ENCODE data around the gene DDX31. TPM values are rescaled to one million over a fixed set of nuclear protein-coding genes. Genes with fewer than 3 reads are reported as not detected.
"Not testable (repeated sequence)": the region's sequence is repeated elsewhere in the genome, so short reads cannot be mapped to it uniquely, and the experiment has no call there.

Gene DDX31
- total RNA-seq, 4 donors from 2014 or later, result 10.2 to 18.3 (median 11.8) TPM

- Histone ChIP-seq H3K4me3 (no peak overlapping the region), H3K36me3 (no peaks in the 10 kb centered on the region), H3K9me3 (no peaks in the 10 kb centered on the region), H3K4me1 (no peaks in the 10 kb centered on the region), H3K27ac (no peak overlapping the region), H3K27me3 (peaks cover 0 to 12% (median 0%) of the 10 kb centered on the region in 4 donors)
- no peak for DNase-seq
- 84 to 88% methylated on average over 3 of the region's 3 CpGs for WGBS, 2 donors
- TF ChIP-seq POLR2A (IDR thresholded peaks at IDR 0.05), result no peak
- TF ChIP-seq, protein P1, sequence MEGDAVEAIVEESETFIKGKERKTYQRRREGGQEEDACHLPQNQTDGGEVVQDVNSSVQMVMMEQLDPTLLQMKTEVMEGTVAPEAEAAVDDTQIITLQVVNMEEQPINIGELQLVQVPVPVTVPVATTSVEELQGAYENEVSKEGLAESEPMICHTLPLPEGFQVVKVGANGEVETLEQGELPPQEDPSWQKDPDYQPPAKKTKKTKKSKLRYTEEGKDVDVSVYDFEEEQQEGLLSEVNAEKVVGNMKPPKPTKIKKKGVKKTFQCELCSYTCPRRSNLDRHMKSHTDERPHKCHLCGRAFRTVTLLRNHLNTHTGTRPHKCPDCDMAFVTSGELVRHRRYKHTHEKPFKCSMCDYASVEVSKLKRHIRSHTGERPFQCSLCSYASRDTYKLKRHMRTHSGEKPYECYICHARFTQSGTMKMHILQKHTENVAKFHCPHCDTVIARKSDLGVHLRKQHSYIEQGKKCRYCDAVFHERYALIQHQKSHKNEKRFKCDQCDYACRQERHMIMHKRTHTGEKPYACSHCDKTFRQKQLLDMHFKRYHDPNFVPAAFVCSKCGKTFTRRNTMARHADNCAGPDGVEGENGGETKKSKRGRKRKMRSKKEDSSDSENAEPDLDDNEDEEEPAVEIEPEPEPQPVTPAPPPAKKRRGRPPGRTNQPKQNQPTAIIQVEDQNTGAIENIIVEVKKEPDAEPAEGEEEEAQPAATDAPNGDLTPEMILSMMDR (IDR thresholded peaks at IDR 0.05), result no peak
- intact Hi-C loops (cut with DNase I), result no loop called here
Measured at GRCh38 chr9:132711846-132712245, 42.1 kb upstream of the DDX31 start.

DNA sequence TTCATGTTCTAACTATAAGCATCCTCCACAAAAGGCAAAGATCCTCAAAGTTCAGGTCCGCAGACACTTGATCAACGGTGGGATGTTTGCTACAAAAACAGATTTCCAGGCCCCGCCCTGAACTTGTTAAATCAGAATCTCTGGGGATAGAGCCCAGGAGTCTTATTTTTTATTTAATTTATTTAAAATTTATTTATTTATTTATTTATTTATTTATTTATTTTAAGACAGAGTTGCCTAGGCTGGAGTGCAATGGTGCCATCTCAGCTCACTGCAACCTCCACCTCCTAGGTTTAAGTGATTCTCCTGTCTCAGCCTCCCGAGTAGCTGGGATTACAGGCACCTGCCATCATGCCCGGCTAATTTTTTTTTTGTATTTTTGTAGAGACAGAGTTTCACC, 41.4 kb upstream of the DDX31 start:
- DNase-seq; H3K9me3 ChIP-seq; H3K27me3 ChIP-seq; intact Hi-C loops (cut with DNase I); H3K4me3 ChIP-seq; H3K36me3 ChIP-seq; H3K4me1 ChIP-seq; H3K27ac ChIP-seq: not testable (repeated sequence)
- 90 to 97% methylated on average over 5 of the region's 5 CpGs for WGBS, 2 donors

- Histone ChIP-seq H3K27ac (no peak overlapping the region), H3K36me3 (no peaks in the 10 kb centered on the region), H3K27me3 (peaks cover 0 to 1% (median 0%) of the 10 kb centered on the region in 4 donors), H3K4me3 (no peak overlapping the region), H3K9me3 (no peaks in the 10 kb centered on the region), H3K4me1 (no peaks in the 10 kb centered on the region)
- intact Hi-C loops (cut with DNase I), result no loop called here
- DNase-seq, result no peak
- 81% methylated on average over 6 of the region's 6 CpGs for WGBS, 2 donors
- no peak for TF ChIP-seq POLR2A (IDR thresholded peaks at IDR 0.05)
- TF ChIP-seq, protein P1 (IDR thresholded peaks at IDR 0.05), result no peak
Measured at GRCh38 chr9:132710333-132710732, 40.5 kb upstream of the DDX31 start.

DNA sequence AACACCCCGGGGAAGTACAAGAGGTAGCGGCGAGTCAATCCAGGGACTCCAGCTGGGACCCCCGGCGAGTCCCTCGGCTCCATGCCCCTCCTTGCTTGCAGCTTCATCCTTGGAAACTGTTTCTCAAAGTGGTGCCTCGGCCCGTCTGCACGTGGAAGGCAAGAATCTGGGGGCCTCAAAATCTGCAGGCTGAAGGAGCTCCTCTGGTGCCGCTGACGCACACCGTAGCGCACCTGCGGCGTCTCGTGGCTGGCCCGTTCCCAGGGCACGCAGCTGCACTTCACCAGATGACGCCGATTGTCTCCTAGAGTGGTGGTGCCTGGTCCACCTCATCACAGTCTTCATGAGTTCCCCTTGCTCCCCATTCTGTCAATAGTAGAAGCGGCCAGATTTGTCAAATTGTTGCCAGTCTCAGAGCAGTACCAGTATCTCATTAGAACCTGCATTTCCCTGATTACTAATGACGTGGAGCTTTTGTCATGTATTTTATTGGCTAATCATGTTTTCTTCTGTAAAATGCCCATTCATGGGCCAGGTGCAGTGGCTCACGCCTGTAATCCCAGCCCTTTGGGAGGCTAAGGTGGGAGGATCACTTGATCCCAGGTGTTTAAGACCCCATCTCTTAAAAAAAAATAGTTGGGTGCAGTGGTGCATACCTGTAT, 39.1 kb upstream of the DDX31 start:
- Histone ChIP-seq H3K9me3 (no peaks in the 10 kb centered on the region), H3K36me3 (no peaks in the 10 kb centered on the region), H3K27ac (no peak overlapping the region), H3K27me3 (peaks cover 0 to 3% (median 0%) of the 10 kb centered on the region in 4 donors), H3K4me1 (no peaks in the 10 kb centered on the region), H3K4me3 (no peak overlapping the region)
- WGBS, 2 donors, result 75 to 76% methylated on average over 14 of the region's 23 CpGs
- TF ChIP-seq POLR2A (IDR thresholded peaks at IDR 0.05), result no peak
- DNase-seq, result no peak
- intact Hi-C loops (cut with DNase I), result no loop called here

DNA sequence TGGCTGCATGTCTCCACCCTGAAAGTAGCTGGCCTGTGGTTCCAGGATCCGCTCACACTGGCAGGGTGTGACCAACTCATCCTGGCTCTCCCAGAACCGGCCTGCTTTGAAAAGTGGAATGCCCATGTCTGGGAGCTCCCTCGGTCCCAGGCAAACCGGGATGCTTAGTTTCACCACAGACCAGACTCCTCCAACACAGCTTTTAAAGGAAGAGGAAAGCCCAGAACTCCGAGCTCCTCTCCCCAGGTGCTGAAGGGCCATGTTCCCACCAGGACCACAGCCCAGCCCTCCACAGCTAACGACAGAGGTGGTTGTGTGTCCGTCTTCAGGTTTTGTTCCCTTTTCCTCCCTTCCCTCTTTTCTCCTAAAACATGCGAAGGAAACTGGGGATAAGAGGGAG, 38.5 kb upstream of the DDX31 start:
- intact Hi-C loops (cut with DNase I), result no loop called here
- peaks cover 0 to 3% (median 0%) of the 10 kb centered on the region in 4 donors for H3K27me3 ChIP-seq
- TF ChIP-seq POLR2A (IDR thresholded peaks at IDR 0.05), result no peak
- TF ChIP-seq, protein P1 (IDR thresholded peaks at IDR 0.05), result no peak
- H3K9me3 ChIP-seq, result no peaks in the 10 kb centered on the region
- no peak overlapping the region for H3K4me3 ChIP-seq
- WGBS, 2 donors, result 71 to 88% methylated on average over 4 to 7 of the region's 8 CpGs
- H3K36me3 ChIP-seq, result no peaks in the 10 kb centered on the region
- no peaks in the 10 kb centered on the region for H3K4me1 ChIP-seq
- H3K27ac ChIP-seq, result no peak overlapping the region
- DNase-seq, result no peak

DNA sequence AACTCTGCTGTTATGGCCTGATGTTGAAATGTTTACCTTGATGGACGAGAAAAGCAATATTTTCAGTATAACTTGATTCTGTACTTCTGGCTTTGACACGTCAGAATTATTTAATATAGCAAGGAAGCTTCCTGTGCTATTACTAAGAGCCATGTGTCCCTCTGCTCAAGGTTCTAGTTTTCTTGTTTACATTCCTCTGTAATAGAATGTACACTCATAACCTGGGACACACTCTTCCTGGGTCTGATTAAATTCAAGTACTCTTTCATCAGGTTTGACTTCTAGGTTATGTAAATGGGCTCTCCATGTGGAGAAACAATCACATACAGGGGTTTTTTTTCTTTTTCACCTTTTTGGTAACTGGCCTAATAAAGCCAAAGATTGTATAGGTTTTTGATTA, 33.6 kb upstream of the DDX31 start:
- Histone ChIP-seq H3K27me3 (peaks cover 0 to 3% (median 0%) of the 10 kb centered on the region in 4 donors), H3K4me1 (no peaks in the 10 kb centered on the region), H3K27ac (no peak overlapping the region), H3K9me3 (peaks cover 0 to 4% (median 0%) of the 10 kb centered on the region in 3 donors), H3K36me3 (no peaks in the 10 kb centered on the region), H3K4me3 (no peak overlapping the region)
- TF ChIP-seq, protein P1 (IDR thresholded peaks at IDR 0.05), result no peak
- TF ChIP-seq POLR2A (IDR thresholded peaks at IDR 0.05), result no peak
- WGBS, 2 donors, result 27 to 57% methylated on average over 2 of the region's 2 CpGs
- DNase-seq, result no peak
- intact Hi-C loops (cut with DNase I), result no loop called here
